Activated CD8-positive, alpha-beta memory T cell treated with anti-CD3 and anti-CD28 coated beads for 24 hours (primary cell): ENCODE measurements around the gene ARHGAP10.

Experiments used
- DNase-seq: peaks from one replicate; pipeline ENCODE4 v3.0.0-alpha.2; 2020

Gene ARHGAP10

DNA sequence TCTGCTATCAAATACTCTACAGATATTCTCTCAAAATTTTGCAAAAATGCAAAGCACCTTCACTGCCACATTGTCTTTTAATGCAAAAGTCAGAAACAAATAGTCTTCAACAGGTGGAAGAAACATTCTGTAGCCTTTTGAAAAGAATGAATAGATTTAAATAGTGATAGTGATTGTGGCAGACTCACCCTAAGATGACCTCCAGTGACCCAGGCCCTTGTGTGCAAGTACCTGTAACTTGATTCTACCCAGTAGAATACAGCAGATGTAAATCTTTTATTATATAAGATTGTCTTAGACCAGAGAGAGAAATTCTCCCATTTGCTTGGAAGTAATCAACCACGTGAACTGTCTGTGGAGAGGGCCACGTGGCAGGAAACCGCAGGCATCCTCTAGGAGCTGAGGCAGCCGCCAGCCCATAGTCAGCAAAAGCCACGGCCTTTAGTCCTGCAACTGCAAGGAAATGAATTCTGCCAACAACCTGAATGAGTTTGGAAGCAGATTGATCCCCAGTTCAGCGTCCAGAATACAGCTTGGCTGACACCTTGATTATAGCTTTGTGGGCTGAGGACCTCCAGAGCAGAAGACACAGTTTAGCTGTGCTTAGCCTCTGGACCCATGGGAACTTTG is 272.5 kb downstream of the ARHGAP10 start:
- DNase-seq = no peak

DNA sequence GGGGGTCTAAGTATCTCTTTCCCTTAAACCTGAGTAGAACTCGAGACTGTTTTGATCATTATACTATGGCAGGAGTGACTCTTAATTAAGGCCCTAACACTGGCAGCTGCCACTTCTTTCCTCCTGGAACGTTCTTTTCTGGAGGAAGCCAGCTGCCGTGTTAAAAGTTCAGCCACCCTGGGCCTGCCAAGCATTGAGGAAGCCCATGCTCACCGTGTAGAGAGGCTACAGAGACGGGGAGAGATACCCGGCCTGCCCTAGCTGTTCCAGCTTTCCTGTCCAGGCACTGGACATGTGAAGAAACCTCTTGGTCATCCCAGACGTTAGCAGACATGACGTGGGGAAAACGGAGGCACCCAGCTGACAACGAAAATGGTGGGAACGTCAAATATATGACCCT is 274.1 kb downstream of the ARHGAP10 start:
- no peak for DNase-seq

DNA sequence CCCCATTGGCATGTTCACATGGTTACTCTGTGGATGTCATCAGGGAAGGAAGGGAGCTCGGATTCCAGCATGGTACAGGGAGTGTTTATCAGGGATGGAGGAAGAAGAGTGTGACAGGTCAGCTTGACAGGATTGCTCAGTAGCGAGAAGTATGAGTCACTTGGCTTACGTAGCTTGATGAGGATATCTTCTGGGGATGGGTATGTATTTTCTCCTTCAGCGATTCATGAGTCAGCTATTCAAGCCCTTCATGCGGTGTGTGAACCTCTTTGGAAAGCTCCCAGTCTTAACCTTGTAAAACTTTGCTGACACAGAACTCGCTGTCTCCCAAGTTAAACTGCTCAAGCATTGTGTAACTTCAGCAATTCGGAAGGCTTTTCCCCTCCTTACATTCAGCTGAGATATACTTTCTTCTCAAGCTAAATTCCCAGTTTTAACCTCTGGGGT is 275.4 kb downstream of the ARHGAP10 start:
- no peak for DNase-seq

DNA sequence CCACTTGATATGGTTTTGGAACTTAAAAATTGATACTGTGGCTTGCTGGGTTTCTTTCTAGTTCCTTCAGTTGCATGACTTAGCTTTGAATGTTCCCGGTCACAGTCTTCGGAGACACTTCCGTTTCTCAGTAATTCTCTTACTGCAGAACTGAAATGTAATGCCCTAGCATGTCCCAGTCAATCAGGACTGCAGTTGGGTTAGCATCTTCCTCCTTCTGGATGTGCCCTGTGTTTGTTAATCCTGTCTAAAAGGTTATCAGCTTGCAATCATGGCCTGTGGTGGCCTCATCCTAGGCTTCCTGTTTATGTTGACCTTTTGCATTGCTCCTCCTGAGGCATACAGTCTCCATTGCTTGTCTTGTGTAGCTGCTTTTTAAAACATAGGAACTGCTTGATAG is 275.9 kb downstream of the ARHGAP10 start:
- DNase-seq = no peak

DNA sequence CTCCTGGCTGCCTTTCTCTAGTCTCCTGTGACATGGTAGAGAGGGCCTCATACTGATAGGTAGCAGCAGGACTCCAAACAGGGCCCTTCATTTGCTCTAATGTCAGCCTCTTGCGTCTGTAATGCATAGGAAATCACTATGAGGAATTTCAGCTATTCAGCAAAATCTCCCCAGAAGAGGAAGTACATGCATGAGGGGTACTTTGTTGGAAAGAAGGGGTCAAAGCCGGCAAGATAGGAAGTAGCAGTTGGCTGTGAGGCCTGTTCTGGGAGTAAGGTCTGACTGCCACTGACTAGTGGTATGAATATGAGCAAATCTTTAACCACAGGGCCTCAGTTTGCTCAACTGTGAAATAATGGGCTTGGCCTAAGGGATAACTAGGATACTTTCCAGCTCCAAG is 283.2 kb downstream of the ARHGAP10 start:
- no peak for DNase-seq

DNA sequence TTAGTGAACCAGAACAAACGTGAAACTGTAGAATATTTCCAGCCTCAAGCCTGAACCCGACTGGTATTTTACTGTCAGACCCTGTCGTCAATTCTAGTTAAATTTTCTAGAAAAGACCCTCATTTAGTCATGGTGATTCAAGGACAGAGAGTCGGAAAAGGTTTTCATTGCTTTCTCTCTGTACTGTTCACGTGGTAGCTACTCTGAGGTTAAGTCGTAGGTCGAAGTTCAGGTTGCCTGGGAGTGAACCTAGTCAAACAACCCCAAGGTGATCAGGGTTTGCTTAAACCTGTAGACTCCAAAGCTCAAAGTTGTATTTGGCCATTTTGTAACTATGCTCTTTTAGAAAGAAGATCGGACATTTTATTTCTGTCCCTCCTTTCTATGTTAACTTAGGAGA is 283.6 kb downstream of the ARHGAP10 start:
- DNase-seq = no peak

DNA sequence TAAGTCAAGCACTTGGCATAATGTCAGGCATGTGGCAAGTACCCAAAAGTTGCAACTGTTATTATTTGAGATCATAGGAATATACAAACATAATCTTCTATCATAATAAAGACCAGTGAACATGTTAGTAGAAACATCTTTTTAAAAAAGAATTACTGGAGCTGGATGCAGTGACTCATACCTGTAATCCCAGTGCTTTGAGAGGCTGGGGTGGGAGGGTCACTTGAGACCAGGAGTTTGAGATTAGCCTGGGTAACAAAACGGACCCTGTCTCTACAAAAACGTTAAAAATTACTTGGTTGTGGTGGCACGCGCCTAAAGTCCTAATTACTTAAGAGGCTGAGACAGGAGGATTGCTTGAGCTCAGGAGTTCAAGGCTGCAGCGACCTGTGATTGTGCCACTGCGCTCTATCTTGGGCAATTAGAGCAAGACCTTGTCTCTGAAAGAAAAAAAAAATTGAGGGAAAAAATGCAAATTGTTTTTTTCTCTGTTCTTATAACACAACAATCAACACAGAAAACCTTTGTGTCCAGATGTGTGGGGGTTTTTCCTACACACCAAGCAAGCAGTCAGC is 284.3 kb downstream of the ARHGAP10 start:
- no peak for DNase-seq

DNA sequence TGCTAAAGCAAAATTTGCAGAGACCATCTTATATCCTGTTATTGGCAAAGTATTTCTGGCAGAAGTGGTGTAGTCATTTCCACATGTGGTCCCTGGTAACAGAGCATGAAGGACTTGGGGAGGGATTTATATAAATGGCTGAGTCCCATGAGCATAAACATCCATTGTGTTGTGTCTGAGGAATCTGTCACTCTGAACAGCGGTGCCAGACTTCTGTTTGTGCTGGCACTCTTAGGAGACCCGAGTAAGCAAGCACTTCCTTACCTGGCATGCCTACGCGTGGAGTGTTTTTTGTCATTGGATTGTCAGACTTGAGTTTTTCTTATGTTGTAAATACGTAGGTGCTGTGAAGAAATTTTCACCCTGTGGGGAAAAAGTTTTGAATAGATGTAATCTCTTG is 285.9 kb downstream of the ARHGAP10 start:
- no peak for DNase-seq

DNA sequence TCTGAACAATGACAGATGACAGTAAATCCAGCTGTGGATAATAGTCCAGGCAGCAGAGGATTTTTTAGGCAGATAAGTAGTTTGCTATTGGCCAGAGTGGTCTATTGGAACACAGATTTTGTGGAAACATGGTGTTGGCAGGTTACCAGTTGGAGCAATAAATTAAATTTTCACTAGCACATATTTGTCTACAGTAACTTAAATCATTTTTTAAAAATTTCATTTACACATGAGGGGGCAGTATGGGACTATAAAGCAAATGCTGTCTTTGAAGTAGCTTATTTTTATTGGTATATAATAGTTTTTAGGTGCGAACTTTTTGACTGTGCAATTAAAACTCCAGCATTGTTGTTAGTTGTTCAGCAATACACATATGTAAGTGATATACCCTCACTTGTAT is 289.8 kb downstream of the ARHGAP10 start:
- no peak for DNase-seq

DNA sequence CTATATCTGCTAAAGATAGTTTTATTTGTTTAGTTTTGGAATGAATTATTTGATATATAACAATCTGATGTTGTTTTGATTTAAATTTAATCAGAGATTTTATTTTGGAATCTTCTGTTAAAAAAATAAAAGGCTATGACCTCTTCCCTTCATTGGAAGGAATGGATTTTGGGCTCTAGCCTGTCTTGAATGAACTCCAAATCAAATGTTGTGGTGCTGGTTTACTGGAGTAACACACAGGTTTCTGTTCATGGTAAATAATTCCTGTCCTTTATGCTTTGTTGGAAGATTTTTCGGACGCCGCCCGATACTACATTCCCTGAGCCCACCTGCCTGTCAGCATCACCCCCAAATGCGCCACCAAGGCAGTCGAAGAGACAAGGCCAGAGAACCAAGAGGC is 291.1 kb downstream of the ARHGAP10 start:
- DNase-seq = no peak

DNA sequence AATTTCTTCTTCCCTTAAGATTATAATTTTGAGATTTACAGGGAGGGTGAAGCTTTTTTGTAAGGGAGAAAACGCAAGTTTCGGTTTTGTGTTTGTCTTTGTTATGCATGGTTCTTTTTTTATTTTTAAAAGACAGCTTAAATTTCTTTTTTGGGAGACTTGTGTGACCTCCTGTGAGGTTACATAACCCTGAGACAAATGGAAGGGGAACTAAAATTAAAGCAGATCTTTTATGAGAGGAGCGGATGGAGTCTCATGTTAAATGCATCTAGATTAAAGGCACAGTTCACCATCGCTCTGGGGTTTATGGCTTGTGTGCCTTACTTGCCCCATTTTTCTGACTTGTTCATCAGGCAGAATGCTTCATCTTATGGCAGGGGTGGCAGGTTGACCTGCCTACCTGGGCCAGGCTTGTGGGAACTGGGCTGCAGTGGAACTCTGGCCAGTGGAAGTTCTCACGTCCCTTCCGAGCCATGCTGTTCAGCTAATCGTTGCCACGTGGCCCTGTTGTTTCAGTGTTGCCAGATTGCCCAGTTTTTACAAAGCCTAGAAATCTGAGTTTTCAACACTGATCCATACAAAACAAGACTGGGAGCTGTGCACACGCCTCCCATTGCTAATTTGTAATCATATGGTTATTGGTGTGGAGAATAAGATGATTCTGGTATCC is 291.8 kb downstream of the ARHGAP10 start:
- DNase-seq = no peak

DNA sequence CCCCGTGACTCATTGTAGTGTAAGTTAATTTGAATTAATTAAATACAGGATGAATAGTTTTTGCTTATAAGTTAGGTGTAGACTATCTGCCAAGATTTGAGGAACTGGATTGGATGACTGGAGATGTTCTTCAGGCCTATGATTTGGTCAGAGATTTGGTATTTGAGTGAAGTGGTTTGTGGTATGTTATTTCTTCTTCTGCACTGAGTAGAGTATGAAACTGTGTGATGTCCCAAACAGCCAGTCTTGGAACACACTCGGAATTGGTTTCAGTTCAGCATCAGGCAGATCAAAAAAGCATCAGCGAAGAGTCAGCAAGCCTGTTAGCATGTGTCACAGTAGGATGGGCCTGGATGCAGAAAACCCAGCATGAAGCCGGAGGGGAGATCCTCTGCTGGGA is 294.1 kb downstream of the ARHGAP10 start:
- no peak for DNase-seq

DNA sequence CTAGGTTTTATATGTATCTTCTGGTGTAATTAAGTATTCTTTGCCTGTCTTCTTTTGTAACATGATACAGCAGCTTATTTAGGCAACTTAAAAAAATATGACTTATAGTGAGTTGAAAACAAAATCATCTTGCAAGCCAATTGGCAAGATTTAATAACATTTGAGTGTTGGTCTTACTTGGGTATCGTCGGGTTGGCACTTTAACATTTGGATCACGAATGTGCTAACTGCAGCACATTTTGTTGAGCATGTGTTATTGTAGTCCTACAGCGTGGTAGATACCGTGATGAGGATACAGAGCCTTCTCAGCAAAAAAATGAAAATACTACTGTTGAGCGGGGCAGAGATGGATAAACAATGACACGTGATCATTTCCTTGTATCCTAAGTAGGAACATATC is 295.3 kb downstream of the ARHGAP10 start:
- DNase-seq = no peak

DNA sequence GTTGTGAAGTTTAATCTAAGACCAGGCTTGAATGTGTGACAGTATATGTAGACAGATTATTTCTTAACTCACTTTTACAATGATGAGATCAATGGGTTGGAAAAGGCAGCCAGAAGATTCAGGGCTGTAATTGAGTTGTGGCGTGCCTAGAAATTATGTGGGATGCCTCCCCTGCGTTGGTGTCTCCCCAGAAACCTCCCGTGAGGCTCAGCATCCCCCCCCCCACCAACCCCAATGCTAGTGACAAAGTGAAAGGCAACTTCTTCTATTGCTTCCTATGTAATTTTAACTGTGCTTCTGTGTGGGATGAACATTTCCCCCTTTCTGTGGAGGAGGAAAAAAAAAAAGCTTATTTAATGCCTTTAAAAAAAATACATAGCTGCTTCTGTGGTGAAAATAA is 297.9 kb downstream of the ARHGAP10 start:
- DNase-seq = no peak

DNA sequence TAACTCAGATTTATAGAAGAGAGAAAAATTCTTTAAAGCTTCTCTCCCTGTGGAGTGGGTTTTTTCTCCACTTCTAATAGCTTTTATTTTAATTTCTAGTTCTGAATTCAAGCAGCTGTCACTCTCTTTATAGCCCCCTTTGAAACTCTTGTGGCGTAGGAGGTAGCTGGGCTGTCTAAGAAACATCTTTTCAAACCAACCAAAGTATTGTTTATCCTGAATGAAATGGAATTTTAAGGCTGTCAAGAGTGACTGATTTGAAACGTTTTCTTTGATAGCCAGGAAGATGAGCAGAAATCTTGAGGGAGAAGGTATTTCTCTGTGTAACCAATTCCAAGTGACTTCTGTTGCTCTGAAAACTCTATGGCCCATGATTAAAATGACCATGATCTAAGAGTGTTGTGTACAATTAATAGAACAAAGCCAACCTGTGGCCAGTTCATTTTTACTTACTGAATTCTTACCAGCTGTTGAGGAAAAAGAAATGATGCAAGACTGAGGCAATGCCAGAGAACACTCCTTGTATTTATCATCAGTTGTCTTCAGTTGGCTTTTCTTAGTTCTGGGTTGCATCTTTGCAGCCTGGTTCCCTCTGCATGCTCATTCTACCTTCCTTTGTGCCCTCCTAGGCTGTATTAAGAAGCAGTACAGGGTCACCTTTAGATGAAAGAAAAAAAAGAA is 298.4 kb downstream of the ARHGAP10 start:
- no peak for DNase-seq

DNA sequence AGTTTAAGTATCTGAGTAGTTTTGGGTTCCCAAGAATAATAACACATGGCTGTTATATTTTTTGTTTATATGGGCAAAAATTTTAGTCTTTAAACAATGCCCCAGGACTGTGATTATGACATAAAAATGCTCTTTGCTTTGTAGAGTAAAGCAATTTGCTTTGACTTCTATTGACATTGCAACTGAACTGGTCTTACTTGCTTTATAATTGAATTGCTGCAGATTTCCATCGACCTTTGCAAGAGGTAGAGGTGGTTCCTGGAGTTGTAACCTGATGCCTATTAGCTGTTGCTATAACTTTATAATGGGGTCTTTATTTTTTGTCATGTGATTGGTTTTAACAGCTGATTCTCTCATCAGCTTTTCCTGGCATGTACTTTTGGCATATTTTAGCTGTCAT is 302.9 kb downstream of the ARHGAP10 start:
- DNase-seq = no peak

DNA sequence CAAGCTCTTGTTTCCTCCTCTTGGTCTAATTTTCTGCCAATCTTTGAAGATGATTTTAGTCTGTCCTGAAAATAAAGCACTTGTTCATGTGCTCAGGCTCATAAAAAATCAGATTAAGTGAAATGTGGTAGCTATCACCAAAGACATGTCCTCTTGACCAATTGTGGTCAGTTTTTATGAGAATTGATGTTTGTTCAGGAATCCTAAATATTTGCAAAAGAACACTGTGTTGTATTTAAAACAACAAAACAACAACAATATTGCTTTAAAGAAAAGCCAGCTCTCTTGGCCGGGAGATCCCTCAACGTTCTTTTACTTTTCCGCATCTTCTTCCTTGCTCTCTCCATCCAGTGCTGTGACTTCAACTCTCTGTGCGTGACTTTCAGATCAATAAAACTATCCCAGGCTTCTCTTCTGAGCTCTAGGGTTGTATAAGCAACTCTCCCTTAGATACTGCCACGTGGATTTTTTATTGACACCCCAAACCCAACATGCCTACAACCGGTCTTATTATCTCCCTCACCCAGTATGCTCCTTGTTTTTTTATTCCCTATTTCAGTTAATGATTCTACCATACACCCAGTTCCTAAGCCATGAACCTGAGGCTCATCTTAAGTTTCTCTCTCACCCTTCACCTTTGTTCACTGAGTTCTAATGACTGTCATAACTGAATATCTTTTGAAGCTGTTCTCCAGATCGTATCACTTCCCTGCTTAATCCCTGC is 309.9 kb downstream of the ARHGAP10 start:
- DNase-seq = no peak

DNA sequence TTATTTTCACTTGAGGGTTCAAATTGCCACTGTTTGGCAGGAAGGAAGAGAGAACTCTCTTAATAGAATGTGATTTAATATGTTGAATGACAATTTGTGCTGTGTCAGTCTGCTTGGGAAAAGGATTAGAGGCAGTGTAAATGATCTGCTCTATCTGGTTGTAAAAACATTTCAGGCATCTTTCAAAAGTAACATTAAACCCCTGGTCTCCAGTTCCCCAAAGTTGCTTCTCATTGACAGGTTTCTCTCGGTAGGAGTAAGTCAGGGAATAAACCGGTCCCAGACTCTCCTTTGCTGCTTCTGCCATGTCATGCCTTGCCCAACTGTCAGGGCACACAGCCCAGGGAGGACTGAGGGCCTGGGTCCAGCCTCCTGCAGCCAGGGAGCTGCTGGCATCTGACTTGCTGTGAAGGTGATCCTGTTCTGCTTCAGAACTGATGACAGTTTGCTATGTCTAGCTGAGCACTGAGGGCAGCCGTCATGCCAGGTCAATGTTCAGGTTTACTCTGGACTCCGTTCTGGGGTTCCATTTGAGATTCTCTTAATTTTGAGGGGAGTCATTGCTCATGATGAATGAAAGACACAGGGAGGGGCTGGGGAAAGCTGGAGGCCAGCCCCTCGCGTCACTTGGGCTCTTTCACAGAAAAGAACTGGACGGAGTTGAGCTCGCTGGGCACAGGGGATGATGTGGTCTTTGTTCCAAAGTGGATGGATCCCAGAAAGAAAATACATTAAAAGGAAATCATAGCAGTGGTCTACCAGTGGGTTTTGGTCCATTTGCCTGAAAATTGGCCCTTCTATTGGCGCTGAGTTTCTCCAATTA is 312.4 kb downstream of the ARHGAP10 start:
- no peak for DNase-seq

DNA sequence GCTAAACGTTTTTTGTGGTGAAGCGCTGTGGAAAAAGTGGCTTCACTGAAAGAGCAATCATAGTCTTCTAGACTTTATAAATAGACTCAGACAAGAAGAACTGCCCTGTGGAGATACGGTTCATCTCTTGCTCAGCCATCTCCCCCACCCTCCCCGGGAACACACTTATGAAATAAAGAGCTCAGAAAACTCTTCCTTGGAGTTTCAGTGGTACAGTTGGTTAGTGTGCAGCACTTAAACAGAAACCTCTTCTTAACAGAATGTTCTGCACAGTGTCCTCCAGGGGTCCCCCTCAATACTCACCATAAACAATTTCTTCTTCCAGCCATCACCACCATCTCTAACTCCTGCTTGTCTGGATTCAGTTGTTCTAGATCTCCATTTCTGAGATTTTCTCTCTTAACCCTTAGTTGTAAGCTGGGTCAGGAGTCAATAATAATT is 313.0 kb downstream of the ARHGAP10 start:
- no peak for DNase-seq

DNA sequence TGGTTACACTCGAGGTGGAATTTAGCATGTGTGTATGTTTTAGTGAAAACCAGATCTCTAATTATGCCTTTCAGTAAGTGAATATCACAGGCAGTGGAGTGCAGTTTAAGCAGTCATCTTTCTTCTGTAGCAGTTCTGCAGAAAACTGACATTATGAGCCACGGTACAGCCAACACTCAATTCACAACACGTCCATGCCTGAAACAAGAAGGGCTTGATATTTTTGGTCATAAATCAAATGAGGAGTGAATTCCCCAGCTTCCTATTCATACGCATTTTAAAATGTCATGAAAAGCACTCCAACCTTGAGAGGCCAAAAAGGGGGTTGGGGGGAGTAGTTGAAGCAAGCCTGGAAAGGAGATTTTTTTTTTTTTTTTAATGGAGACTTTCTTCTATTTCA is 316.7 kb downstream of the ARHGAP10 start:
- no peak for DNase-seq

DNA sequence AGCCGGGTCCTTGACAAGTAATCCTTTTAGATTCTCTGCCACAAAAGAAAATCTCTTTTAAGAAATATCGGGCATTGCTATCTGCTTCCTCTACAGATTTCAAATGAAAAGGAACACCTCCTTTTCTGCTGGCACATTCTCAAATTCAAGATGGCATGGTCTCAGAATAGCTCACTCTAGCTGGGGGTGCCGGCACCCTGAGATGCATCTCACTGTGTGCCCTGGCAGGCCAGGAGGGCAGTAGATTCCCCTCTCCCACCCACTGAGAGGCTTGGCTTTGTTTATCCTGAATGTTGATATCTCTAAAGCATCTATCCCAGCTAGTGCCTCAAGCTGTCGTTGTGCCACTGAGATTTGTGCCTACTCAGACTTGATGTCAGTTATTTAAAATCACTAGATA is 319.5 kb downstream of the ARHGAP10 start:
- no peak for DNase-seq

DNA sequence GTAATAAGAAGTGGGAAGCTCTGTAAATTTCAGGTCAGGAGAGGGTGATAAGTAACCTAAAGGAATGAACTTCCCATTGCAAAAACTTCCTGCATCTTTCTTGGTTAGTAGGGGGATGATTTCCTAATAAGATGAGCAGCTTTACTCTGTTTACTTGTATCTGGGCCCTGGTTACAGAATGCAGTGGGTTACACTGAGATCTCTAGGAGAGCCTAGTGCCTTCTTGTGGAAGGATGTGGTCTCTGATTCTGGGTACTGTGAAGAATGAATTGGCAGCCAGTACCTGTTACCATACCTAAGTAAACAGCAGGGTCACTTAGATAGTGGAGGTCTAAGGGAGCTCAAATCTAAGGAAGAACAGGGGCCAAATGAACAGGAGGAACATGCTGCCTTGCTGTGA is 320.6 kb downstream of the ARHGAP10 start:
- DNase-seq = no peak
